Hematopoietic multipotent progenitor cell treated with erythropoietin and hydrocortisone succinate and interleukin-3 and kit ligand, for 6 days (in vitro differentiated cells): ENCODE data around the gene CXXC1.
"Not testable (repeated sequence)": the region's sequence is repeated elsewhere in the genome, so short reads cannot be mapped to it uniquely, and the experiment has no call there.

Experiments used
- DNase-seq: peaks from one replicate; pipeline ENCODE4 v3.0.0-alpha.2; 2015

The CXXC1 gene

GRCh38 chr18:50274044-50274442, 13.4 kb downstream of the CXXC1 start:
- DNase-seq, result no peak

DNA sequence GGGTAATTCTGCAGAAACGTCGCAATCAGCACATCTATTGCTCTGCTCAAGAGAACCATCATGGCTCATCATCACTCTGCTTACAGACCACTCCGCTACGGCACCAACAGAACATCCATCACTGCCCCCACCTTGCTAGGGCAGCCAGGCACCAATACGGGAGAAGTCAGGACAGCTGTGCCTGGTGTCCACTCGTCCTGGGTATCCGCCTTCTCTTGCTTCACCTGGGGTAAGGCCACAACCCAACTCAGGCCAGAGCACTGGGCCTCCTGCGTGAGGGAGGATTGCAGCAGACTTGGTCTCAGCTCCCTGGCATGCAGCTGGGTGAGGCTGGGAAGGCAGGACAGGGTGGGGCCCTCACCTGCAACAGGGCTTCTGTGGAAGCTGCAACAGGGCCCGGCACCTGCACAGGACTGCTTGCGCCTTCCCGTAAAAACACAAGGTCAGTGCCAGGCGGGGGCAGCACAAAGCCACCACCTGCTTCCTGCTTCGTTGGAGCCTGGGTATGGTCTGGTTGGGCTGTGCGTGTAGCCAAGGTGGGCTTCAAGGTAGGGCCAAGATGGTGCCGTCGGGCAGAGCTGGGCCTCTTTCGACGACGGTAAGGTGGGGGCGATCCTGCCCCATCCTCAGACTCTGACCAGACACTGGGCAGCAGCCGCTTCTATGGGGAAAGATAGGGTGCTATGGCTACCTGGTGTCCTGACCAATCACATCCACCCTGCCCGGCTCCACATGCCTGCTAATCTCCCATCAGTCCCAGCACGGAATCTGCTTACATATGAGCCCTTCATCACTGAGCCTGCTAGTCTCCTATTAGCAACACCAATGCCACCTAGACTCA, 14.1 kb downstream of the CXXC1 start:
- no peak for DNase-seq

DNA sequence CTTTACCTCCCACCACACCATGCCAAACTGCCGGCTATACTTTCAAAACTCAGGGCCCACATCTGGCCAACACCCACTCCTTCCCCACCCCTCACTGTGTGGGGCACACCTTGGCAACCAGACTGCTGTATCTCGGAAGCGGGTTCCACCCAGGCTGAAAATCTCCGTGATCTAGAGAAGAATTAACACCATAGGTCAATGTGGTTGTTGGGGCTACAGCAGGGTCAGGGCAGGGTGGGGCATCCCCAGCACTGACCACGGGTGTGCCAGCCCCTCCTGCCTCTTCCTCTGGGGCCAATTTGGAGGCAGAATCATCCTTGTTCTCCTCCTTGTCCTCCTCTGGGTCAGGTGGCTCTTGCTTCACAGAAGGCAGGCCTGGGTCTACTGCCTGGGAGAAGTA, 14.9 kb downstream of the CXXC1 start:
- DNase-seq, result no peak

- DNase-seq, result peak; percentile 89
Measured at GRCh38 chr18:50268022-50268747, 19.3 kb downstream of the CXXC1 start.

GRCh38 chr18:50266248-50266704, 21.2 kb downstream of the CXXC1 start, which contains the start of gene CFAP53:
CFAP53 (minus strand) TSS chr18:50266495; CDS start chr18:50266404, 91 bp downstream.
- DNase-seq, result peak; percentile 96

DNA sequence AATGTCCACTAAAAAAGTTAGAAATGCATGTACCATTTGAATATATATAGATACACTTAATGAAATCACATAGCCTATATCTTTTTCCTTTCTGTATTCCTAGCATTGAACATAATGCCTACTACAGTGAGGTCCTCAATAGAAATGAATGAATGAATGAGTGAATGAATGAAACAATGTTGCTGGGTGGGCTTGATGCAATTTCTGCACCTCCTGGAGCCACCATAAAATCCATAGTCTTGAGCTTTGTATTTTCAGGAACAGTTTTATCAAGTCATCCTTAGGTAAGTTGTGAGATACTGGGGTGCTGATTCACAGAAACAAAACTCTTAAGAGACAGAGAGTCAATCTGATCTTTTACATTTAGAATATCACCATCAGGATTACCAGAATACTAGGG, 24.5 kb downstream of the CXXC1 start:
- no peak for DNase-seq

DNA sequence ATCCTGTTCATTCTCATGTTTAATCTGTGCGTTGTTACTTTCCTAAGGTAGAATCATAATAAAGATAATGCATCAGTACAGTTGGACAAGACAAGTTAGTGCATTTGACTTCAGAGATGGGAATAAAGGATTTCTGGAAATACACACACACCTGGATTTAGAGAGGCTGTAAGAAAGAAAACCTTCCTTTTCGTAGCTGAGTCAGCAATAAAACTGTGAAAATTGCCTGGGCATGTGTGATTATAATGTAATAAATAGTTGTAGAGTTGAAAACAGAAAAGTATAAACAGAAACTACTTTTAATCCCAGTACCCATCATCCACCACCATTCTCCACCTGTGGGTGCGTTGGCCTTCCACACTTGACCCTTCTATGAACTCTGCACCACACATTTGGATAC, 36.6 kb downstream of the CXXC1 start:
- no peak for DNase-seq

- DNase-seq, result peak; percentile 56
Measured at GRCh38 chr18:50249576-50249975, 37.9 kb downstream of the CXXC1 start.

DNA sequence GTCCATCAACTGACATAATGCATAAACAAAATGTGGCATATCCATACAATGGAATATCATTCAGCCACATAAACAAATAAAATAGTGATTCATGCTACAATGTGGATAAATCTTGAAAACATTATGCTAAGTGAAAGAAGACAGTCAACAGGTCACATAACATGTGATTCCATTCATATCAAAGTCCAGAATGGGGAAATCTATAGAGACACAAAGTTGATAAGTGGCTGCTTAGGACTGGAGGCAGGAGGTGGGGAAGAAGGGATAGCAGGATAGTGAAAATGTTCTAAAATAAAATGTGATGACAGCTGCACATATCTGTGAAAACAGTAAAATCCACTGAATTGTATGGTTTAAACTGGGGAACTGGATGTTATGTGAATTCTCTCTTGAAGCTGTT, 39.9 kb downstream of the CXXC1 start:
- no peak for DNase-seq

GRCh38 chr18:50241768-50242167, 45.7 kb downstream of the CXXC1 start:
- DNase-seq, result not testable (repeated sequence)

GRCh38 chr18:50240080-50240563, 47.4 kb downstream of the CXXC1 start:
- no peak for DNase-seq

DNA sequence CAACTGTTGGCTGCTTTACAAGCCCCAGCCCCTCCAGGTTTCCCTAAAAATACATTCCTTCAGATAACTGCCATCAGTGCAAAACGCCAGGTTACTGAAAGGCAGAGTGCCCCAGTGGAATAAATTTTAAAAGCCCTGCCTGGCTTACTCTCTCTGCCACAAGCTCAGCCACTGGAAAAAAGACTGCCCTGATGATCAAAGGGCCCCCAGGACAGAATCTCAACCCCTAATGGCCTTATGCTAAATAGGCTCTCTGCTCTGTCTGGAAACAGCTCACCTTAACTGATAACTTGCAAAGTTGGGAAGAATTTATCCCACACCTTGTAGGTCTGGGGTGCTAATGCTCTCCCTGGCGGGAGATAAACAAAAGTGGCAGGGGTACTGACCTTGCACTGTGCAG, 55.1 kb downstream of the CXXC1 start:
- no peak for DNase-seq
